ENCODE results near the gene MRPL36.
"Not testable (repeated sequence)": the region's sequence is repeated elsewhere in the genome, so short reads cannot be mapped to it uniquely, and the experiment has no call there.

The MRPL36 gene

GRCh38 chr5:1794901-1795290 lies 4.7 kb downstream of the MRPL36 start:
- DNase-seq (no peak), ATAC-seq (replicated peaks) (no peak)
- Mint-ChIP-seq H3K4me3 (peak overlapping the region in 1 of 2 donors; percentile 88), H3K4me1 (ENCODE audit: low read depth in 2 of 2) (peaks cover 54 to 57% of the 10 kb centered on the region in 2 donors), H3K36me3 (ENCODE audit: insufficient read depth) (peaks cover 44% of the 10 kb centered on the region), H3K9me3 (no peaks in the 10 kb centered on the region), H3K27ac (peak overlapping the region in 1 of 2 donors; percentile 68), H3K27me3 (no peaks in the 10 kb centered on the region)

- ATAC-seq (replicated peaks) (no peak), DNase-seq (no peak)
- no peaks in the 10 kb centered on the region for H3K9me3 Mint-ChIP-seq
- peak overlapping the region; percentile 72 to 88 for H3K4me3 Mint-ChIP-seq
- H3K36me3 Mint-ChIP-seq (ENCODE audit: insufficient read depth), result peaks cover 39% of the 10 kb centered on the region
- H3K27ac Mint-ChIP-seq, result peak overlapping the region; percentile 89 to 98
- no peaks in the 10 kb centered on the region for H3K27me3 Mint-ChIP-seq
- peaks cover 52 to 56% of the 10 kb centered on the region in 2 donors for H3K4me1 Mint-ChIP-seq (ENCODE audit: low read depth in 2 of 2)
These were observed 5.4 kb downstream of the MRPL36 start for GRCh38 chr5:1793966-1794900.

- ATAC-seq (replicated peaks) (no peak), DNase-seq (no peak)
- Mint-ChIP-seq H3K27me3 (no peaks in the 10 kb centered on the region), H3K4me3 (peak overlapping the region; percentile 72 to 88), H3K36me3 (ENCODE audit: insufficient read depth) (peaks cover 32% of the 10 kb centered on the region), H3K27ac (peak overlapping the region; percentile 89 to 98), H3K4me1 (ENCODE audit: low read depth in 2 of 2) (peaks cover 45 to 47% of the 10 kb centered on the region in 2 donors), H3K9me3 (no peaks in the 10 kb centered on the region)
These were observed 6.3 kb downstream of the MRPL36 start for GRCh38 chr5:1793301-1793740.

- peaks cover 44 to 47% of the 10 kb centered on the region in 2 donors for H3K4me1 Mint-ChIP-seq (ENCODE audit: low read depth in 2 of 2)
These were observed 6.8 kb downstream of the MRPL36 start for GRCh38 chr5:1792842-1793266.

GRCh38 chr5:1791176-1791575 lies 8.5 kb downstream of the MRPL36 start:
- ATAC-seq (replicated peaks), result no peak
- peak overlapping the region; percentile 89 to 98 for H3K27ac Mint-ChIP-seq
- DNase-seq, result no peak
- H3K4me1 Mint-ChIP-seq (ENCODE audit: low read depth in 2 of 2), result peaks cover 38 to 39% of the 10 kb centered on the region in 2 donors
- H3K36me3 Mint-ChIP-seq (ENCODE audit: insufficient read depth), result peaks cover 19% of the 10 kb centered on the region
- no peaks in the 10 kb centered on the region for H3K9me3 Mint-ChIP-seq
- H3K4me3 Mint-ChIP-seq, result peak overlapping the region in 1 of 2 donors; percentile 29
- H3K27me3 Mint-ChIP-seq, result no peaks in the 10 kb centered on the region

More at GRCh38 chr5:1792842-1793266, 6.8 kb downstream of the MRPL36 start:
- no peaks in the 10 kb centered on the region for H3K9me3 Mint-ChIP-seq
- peak overlapping the region; percentile 89 to 98 for H3K27ac Mint-ChIP-seq
- peak overlapping the region; percentile 72 to 88 for H3K4me3 Mint-ChIP-seq
- peaks cover 29% of the 10 kb centered on the region for H3K36me3 Mint-ChIP-seq (ENCODE audit: insufficient read depth)
- DNase-seq (peak; percentile 67 to 71 (median 69)), ATAC-seq (replicated peaks) (peak; percentile 96)
- H3K27me3 Mint-ChIP-seq, result no peaks in the 10 kb centered on the region

- peaks cover 33 to 39% of the 10 kb centered on the region in 2 donors for H3K4me1 Mint-ChIP-seq (ENCODE audit: low read depth in 2 of 2)
- no peaks in the 10 kb centered on the region for H3K9me3 Mint-ChIP-seq
- DNase-seq, result no peak
- H3K36me3 Mint-ChIP-seq (ENCODE audit: insufficient read depth), result peaks cover 12% of the 10 kb centered on the region
- no peak for ATAC-seq (replicated peaks)
- H3K27me3 Mint-ChIP-seq, result peaks cover 0 to under 1% of the 10 kb centered on the region in 2 donors
- H3K27ac Mint-ChIP-seq, result peak overlapping the region; percentile 69 to 98
- peak overlapping the region in 1 of 2 donors; percentile 23 for H3K4me3 Mint-ChIP-seq
These were observed 9.7 kb downstream of the MRPL36 start for GRCh38 chr5:1789834-1790471.

GRCh38 chr5:1789438-1789833 lies 10.2 kb downstream of the MRPL36 start:
- H3K9me3 Mint-ChIP-seq; DNase-seq; ATAC-seq (replicated peaks); H3K27me3 Mint-ChIP-seq: not testable (repeated sequence)
- Mint-ChIP-seq H3K4me3 (peak overlapping the region in 1 of 2 donors; percentile 23), H3K4me1 (ENCODE audit: low read depth in 2 of 2) (peaks cover 29 to 42% of the 10 kb centered on the region in 2 donors), H3K36me3 (ENCODE audit: insufficient read depth) (peaks cover 12% of the 10 kb centered on the region), H3K27ac (peak overlapping the region; percentile 69 to 98)

- H3K9me3 Mint-ChIP-seq, result no peaks in the 10 kb centered on the region
- H3K36me3 Mint-ChIP-seq (ENCODE audit: insufficient read depth), result peaks cover 12% of the 10 kb centered on the region
- H3K4me3 Mint-ChIP-seq, result no peak overlapping the region
- peaks cover 9 to 12% of the 10 kb centered on the region in 2 donors for H3K27me3 Mint-ChIP-seq
- ATAC-seq (replicated peaks) (no peak), DNase-seq (no peak)
- peak overlapping the region in 1 of 2 donors; percentile 47 for H3K27ac Mint-ChIP-seq
- peaks cover 32 to 44% of the 10 kb centered on the region in 2 donors for H3K4me1 Mint-ChIP-seq (ENCODE audit: low read depth in 2 of 2)
These were observed 10.8 kb downstream of the MRPL36 start for GRCh38 chr5:1788828-1789227.

GRCh38 chr5:1788200-1788599 lies 11.4 kb downstream of the MRPL36 start:
- peaks cover 8% of the 10 kb centered on the region for H3K36me3 Mint-ChIP-seq (ENCODE audit: insufficient read depth)
- H3K4me3 Mint-ChIP-seq, result no peak overlapping the region
- ATAC-seq (replicated peaks), result no peak
- H3K9me3 Mint-ChIP-seq, result no peaks in the 10 kb centered on the region
- no peak for DNase-seq
- H3K27ac Mint-ChIP-seq, result peak overlapping the region; percentile 29 to 47
- peaks cover 9 to 12% of the 10 kb centered on the region in 2 donors for H3K27me3 Mint-ChIP-seq
- peaks cover 30 to 38% of the 10 kb centered on the region in 2 donors for H3K4me1 Mint-ChIP-seq (ENCODE audit: low read depth in 2 of 2)

- Mint-ChIP-seq H3K36me3 (ENCODE audit: insufficient read depth) (peaks cover 1% of the 10 kb centered on the region), H3K27ac (peak overlapping the region in 1 of 2 donors; percentile 29), H3K4me1 (ENCODE audit: low read depth in 2 of 2) (peaks cover 24 to 32% of the 10 kb centered on the region in 2 donors), H3K4me3 (no peak overlapping the region), H3K9me3 (no peaks in the 10 kb centered on the region), H3K27me3 (peaks cover 9 to 12% of the 10 kb centered on the region in 2 donors)
- ATAC-seq (replicated peaks) (no peak), DNase-seq (no peak)
These were observed 12.1 kb downstream of the MRPL36 start for GRCh38 chr5:1787472-1788047.

- Mint-ChIP-seq H3K27me3 (peaks cover 9 to 12% of the 10 kb centered on the region in 2 donors), H3K4me3 (no peak overlapping the region), H3K27ac (peak overlapping the region in 1 of 2 donors; percentile 29), H3K36me3 (ENCODE audit: insufficient read depth) (no peaks in the 10 kb centered on the region), H3K9me3 (no peaks in the 10 kb centered on the region), H3K4me1 (ENCODE audit: low read depth in 2 of 2) (peaks cover 16 to 26% of the 10 kb centered on the region in 2 donors)
- ATAC-seq (replicated peaks) (no peak), DNase-seq (no peak)
These were observed 12.8 kb downstream of the MRPL36 start for GRCh38 chr5:1786621-1787471.

GRCh38 chr5:1785984-1786383 lies 13.7 kb downstream of the MRPL36 start:
- Mint-ChIP-seq H3K4me3 (no peak overlapping the region), H3K27ac (peak overlapping the region in 1 of 2 donors; percentile 41), H3K9me3 (no peaks in the 10 kb centered on the region), H3K36me3 (ENCODE audit: insufficient read depth) (no peaks in the 10 kb centered on the region), H3K4me1 (ENCODE audit: low read depth in 2 of 2) (peaks cover 12 to 18% of the 10 kb centered on the region in 2 donors), H3K27me3 (peaks cover 9 to 12% of the 10 kb centered on the region in 2 donors)
- ATAC-seq (replicated peaks), result no peak
- no peak for DNase-seq

All from effector memory CD8-positive, alpha-beta T cell (primary cell).